Suprapubic skin (tissue), 4 donors: ENCODE data around the gene MTERF4. TPM values are rescaled to one million over a fixed set of nuclear protein-coding genes. Genes with fewer than 3 reads are reported as not detected.

ENCODE experiments used
- DNase-seq, 2 donors: peaks; one replicate each; pipeline ENCODE4 v3.0.0-alpha.2; 2019; ENCODE audit warnings: low spot score in 2 of 2
- H3K27ac ChIP-seq: fragments of 200-600 bp; sonication (generic); one replicate; pipeline ENCODE4 v1.5.1; 2019
- H3K27me3 ChIP-seq: fragments of 200-600 bp; sonication (generic); one replicate; pipeline ENCODE4 v1.5.1; 2019
- H3K36me3 ChIP-seq: fragments of 200-600 bp; sonication (generic); one replicate; pipeline ENCODE4 v1.5.1; 2019
- H3K4me1 ChIP-seq: fragments of 200-600 bp; sonication (generic); one replicate; pipeline ENCODE4 v1.5.1; 2019
- H3K4me3 ChIP-seq: fragments of 200-600 bp; sonication (generic); one replicate; pipeline ENCODE4 v1.5.1; 2019; ENCODE audit warnings: mild to moderate bottlenecking
- H3K9me3 ChIP-seq: fragments of 200-600 bp; sonication (generic); one replicate; pipeline ENCODE4 v1.5.1; 2019
- EP300 ChIP-seq: sonication (generic); formaldehyde crosslinking; IDR thresholded peaks from one replicate; pipeline ENCODE4 v1.6.1; 2017; ENCODE audit warnings: antibody characterized with exemption
- POLR2A ChIP-seq, 2 donors: fragments of 450-650 bp; IDR thresholded peaks; one replicate each; pipeline ENCODE4 v1.6.1; 2017; ENCODE audit warnings: antibody characterized with exemption in 2 of 2, mild to moderate bottlenecking in 2 of 2, moderate library complexity in 2 of 2
- POLR2AphosphoS5 ChIP-seq, 3 donors: sonication (generic); formaldehyde crosslinking; IDR thresholded peaks; one replicate each; pipeline ENCODE4 v1.6.1; 2017; ENCODE audit warnings: antibody characterized with exemption in 3 of 3
- WGBS: methylation state at CpG from one replicate; pipeline ENCODE4 v1.1.5; 2018; 5-methylcytosine and 5-hydroxymethylcytosine counted together
- total RNA-seq, 4 donors: library from RNA; depleted of rRNA; stranded (reverse); fragments of >200 nt; gene quantifications; one replicate each; pipeline ENCODE4 v1.1.0, GENCODE V29; 2016
- TF ChIP-seq, protein P1 (sequence below), 2 donors: fragments of 200-600 bp in 1 of 2; fragments of 450-650 bp in 1 of 2; sonication (generic) in 1 of 2; IDR thresholded peaks; one replicate each; pipeline ENCODE4 v1.5.1; 2016 to 2019; ENCODE audit warnings: antibody characterized with exemption in 2 of 2, mild to moderate bottlenecking in 1 of 2, moderate library complexity in 1 of 2

Gene MTERF4
- total RNA-seq, 4 donors from 2014 or later = 30.0 to 81.8 (median 52.4) TPM

DNA sequence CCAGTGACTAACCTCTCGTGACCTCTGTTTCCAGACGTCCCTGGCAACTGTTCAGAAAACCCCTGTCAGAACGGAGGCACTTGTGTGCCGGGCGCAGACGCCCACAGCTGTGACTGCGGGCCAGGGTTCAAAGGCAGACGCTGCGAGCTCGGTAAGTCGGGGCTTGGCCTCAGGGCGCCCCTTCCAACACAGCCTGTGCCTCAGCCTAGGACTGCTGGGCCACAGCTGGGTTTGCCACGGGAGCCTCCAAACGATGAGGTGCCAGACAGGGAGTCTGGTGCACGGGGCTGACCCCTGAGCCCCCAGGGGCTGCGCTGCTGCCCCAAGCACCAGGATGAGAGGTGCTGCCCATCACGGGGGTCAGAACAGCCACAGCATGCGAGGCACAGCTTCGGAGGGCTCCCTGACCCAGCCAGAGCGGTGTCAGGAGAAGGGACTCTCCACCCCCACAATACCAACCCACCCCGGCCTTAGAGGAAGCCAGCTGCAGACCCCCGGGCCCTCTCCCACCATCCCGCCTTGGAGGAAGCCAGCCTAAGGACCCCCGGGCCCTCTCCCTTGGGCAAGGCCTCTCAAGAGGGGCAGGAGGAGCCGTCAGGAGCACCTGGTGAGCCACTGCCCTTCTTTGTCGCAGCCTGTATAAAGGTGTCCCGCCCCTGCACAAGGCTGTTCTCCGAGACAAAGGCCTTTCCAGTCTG, 20.3 kb downstream of the MTERF4 start:
- no peaks in the 10 kb centered on the region for H3K9me3 ChIP-seq
- WGBS = 61% methylated on average over 13 of the region's 28 CpGs
- H3K36me3 ChIP-seq = peaks cover 19% of the 10 kb centered on the region
- H3K27ac ChIP-seq = no peak overlapping the region
- no peaks in the 10 kb centered on the region for H3K4me1 ChIP-seq
- TF ChIP-seq POLR2A (IDR thresholded peaks at IDR 0.05) (no peak), POLR2AphosphoS5 (IDR thresholded peaks at IDR 0.05) (no peak), EP300 (no peak)
- TF ChIP-seq, protein P1, sequence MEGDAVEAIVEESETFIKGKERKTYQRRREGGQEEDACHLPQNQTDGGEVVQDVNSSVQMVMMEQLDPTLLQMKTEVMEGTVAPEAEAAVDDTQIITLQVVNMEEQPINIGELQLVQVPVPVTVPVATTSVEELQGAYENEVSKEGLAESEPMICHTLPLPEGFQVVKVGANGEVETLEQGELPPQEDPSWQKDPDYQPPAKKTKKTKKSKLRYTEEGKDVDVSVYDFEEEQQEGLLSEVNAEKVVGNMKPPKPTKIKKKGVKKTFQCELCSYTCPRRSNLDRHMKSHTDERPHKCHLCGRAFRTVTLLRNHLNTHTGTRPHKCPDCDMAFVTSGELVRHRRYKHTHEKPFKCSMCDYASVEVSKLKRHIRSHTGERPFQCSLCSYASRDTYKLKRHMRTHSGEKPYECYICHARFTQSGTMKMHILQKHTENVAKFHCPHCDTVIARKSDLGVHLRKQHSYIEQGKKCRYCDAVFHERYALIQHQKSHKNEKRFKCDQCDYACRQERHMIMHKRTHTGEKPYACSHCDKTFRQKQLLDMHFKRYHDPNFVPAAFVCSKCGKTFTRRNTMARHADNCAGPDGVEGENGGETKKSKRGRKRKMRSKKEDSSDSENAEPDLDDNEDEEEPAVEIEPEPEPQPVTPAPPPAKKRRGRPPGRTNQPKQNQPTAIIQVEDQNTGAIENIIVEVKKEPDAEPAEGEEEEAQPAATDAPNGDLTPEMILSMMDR (IDR thresholded peaks at IDR 0.05) = no peak
- H3K27me3 ChIP-seq = no peaks in the 10 kb centered on the region
- no peak overlapping the region for H3K4me3 ChIP-seq
- DNase-seq = no peak

DNA sequence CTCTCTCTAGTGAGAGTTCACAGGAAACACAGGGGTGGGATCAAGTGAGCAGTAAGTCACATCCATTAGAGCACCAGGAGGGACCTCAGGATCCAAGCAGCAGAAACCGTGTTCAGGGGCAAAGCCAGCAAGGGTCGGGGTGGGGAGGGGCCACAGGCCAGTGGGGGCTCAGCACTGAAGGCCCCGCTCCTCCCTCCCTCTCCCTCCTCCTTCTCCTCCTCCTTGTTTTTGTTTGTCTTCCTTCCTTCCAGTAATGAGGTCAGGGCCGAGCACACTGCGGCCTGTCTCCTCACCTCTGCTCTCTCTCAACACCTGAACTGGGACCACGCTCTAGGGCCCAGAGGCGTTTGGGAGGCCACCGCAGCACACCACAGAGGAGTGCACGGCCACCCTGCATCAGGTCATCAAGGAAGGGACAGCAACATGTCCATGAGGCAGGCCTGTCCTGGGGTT, 20.9 kb downstream of the MTERF4 start:
- 71% methylated on average over 8 of the region's 9 CpGs for WGBS
- Histone ChIP-seq H3K36me3 (peaks cover 13% of the 10 kb centered on the region), H3K9me3 (no peaks in the 10 kb centered on the region), H3K4me3 (no peak overlapping the region), H3K27ac (no peak overlapping the region), H3K4me1 (no peaks in the 10 kb centered on the region), H3K27me3 (no peaks in the 10 kb centered on the region)
- no peak for DNase-seq
- no peak for TF ChIP-seq POLR2A (IDR thresholded peaks at IDR 0.05)
- TF ChIP-seq POLR2AphosphoS5 (IDR thresholded peaks at IDR 0.05) = no peak
- TF ChIP-seq EP300 = no peak
- TF ChIP-seq, protein P1 (IDR thresholded peaks at IDR 0.05) = no peak

- TF ChIP-seq, protein P1 (IDR thresholded peaks at IDR 0.05) = no peak
- TF ChIP-seq POLR2AphosphoS5 (IDR thresholded peaks at IDR 0.05) (no peak), POLR2A (IDR thresholded peaks at IDR 0.05) (no peak), EP300 (no peak)
- Histone ChIP-seq H3K36me3 (peaks cover 8% of the 10 kb centered on the region), H3K27me3 (no peaks in the 10 kb centered on the region), H3K4me1 (no peaks in the 10 kb centered on the region), H3K27ac (no peak overlapping the region), H3K4me3 (no peak overlapping the region), H3K9me3 (no peaks in the 10 kb centered on the region)
- 78% methylated on average over 11 of the region's 18 CpGs for WGBS
- no peak for DNase-seq
Observed at GRCh38 chr2:241080405-241081189, 21.5 kb downstream of the MTERF4 start.

DNA sequence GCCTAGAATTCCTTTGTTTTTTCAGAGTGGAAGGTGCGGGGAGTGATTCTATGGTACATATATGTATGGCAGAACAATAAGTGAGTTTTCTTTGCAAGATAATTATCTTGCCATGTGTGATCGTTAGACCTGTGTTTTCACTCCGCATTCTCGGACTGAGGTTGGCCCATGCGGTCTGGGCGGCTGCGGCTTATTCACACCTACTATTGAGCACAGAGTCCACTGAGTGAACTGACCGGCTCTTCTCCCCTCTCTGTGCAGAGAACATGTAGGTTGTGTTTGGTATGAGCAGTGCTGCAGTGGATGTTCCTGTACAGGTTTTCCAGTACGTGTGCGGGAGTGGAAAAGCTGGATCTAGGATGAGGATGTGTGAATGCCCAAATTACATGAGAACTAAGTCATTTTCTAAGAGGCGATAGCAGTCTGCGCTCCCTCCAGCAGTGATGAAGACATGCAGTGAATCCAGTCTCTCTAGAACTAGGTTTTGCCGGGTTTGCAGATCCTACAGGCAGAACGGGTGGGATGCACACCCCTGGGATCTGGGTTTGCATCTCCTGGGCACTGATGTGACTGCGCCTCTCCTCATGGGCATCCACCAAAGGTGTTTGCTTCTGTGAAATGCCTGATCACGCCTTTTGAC, 27.1 kb downstream of the MTERF4 start:
- DNase-seq = no peak
- Histone ChIP-seq H3K27ac (no peak overlapping the region), H3K9me3 (no peaks in the 10 kb centered on the region), H3K36me3 (peaks cover 51% of the 10 kb centered on the region), H3K27me3 (no peaks in the 10 kb centered on the region), H3K4me1 (no peaks in the 10 kb centered on the region), H3K4me3 (no peak overlapping the region)
- 95% methylated on average over 16 of the region's 16 CpGs for WGBS
- TF ChIP-seq POLR2AphosphoS5 (IDR thresholded peaks at IDR 0.05) (no peak), EP300 (no peak), POLR2A (IDR thresholded peaks at IDR 0.05) (no peak)
- TF ChIP-seq, protein P1 (IDR thresholded peaks at IDR 0.05) = no peak
